H9 (cell line): Measurements from ENCODE around the gene PLEKHG1. TPM values are rescaled to one million over a fixed set of nuclear protein-coding genes. Genes with fewer than 3 reads are reported as not detected.

Experiments used
- DNase-seq: peaks from one replicate; pipeline ENCODE4 v3.0.0-alpha.2; 2017
- H2AFZ ChIP-seq: one replicate; pipeline ENCODE4 v1.6.1; 2013; ENCODE audit warnings: mild to moderate bottlenecking, low read length, control low read depth, moderate library complexity
- H2AK5ac ChIP-seq: 2 replicates; pipeline ENCODE4 v1.6.1; 2013; ENCODE audit warnings: low read length, control low read depth, mixed read lengths; ENCODE audit not compliant: insufficient read length
- H2BK120ac ChIP-seq: one replicate; pipeline ENCODE4 v1.6.1; 2013; ENCODE audit warnings: low read depth, mild to moderate bottlenecking, low read length, control low read depth, inconsistent platforms; ENCODE audit not compliant: poor library complexity, severe bottlenecking
- H2BK12ac ChIP-seq: 2 replicates; pipeline ENCODE4 v1.6.1; 2013; ENCODE audit warnings: low read length, control low read depth, mixed read lengths, low read depth; ENCODE audit not compliant: insufficient read length
- H2BK15ac ChIP-seq: 2 replicates; pipeline ENCODE4 v1.6.1; 2013; ENCODE audit warnings: low read depth, low read length, control low read depth
- H2BK20ac ChIP-seq: one replicate; pipeline ENCODE4 v1.6.1; 2013; ENCODE audit warnings: low read depth, mild to moderate bottlenecking, low read length, control low read depth, inconsistent platforms; ENCODE audit not compliant: poor library complexity, severe bottlenecking
- H2BK5ac ChIP-seq: 2 replicates; pipeline ENCODE4 v1.6.1; 2013; ENCODE audit warnings: low read length, control low read depth, mixed read lengths; ENCODE audit not compliant: insufficient read length
- H3K14ac ChIP-seq: 2 replicates; pipeline ENCODE4 v1.6.1; 2013; ENCODE audit warnings: low read length, control low read depth; ENCODE audit not compliant: insufficient read depth
- H3K18ac ChIP-seq: 2 replicates; pipeline ENCODE4 v1.6.1; 2013; ENCODE audit warnings: low read depth, mild to moderate bottlenecking, mixed read lengths, low read length, control low read depth; ENCODE audit not compliant: insufficient read length
- H3K23ac ChIP-seq: 2 replicates; pipeline ENCODE4 v1.6.1; 2013; ENCODE audit warnings: low read length, control low read depth, mixed read lengths, low read depth; ENCODE audit not compliant: insufficient read length
- H3K23me2 ChIP-seq: 2 replicates; pipeline ENCODE4 v1.6.1; 2013; ENCODE audit warnings: low read depth, mild to moderate bottlenecking, mixed read lengths, low read length, control low read depth; ENCODE audit not compliant: insufficient read length, poor library complexity, severe bottlenecking
- H3K27ac ChIP-seq: 2 replicates; pipeline ENCODE4 v1.5.1; 2013; ENCODE audit warnings: low read length, control low read depth, mixed read lengths, low read depth; ENCODE audit not compliant: insufficient read length
- H3K27me3 ChIP-seq: 2 replicates; pipeline ENCODE4 v1.6.1; 2013; ENCODE audit warnings: low read length, control low read depth, inconsistent platforms; ENCODE audit not compliant: insufficient read depth
- H3K4ac ChIP-seq: 2 replicates; pipeline ENCODE4 v1.6.1; 2013; ENCODE audit warnings: low read depth, mild to moderate bottlenecking, control low read depth, inconsistent platforms, low read length, moderate library complexity
- H3K4me1 ChIP-seq: 2 replicates; pipeline ENCODE4 v1.6.1; 2013; ENCODE audit warnings: low read length, control low read depth, inconsistent platforms; ENCODE audit not compliant: insufficient read depth
- H3K4me2 ChIP-seq: 2 replicates; pipeline ENCODE4 v1.6.1; 2013; ENCODE audit warnings: low read length, control low read depth, mixed read lengths; ENCODE audit not compliant: insufficient read length, insufficient read depth
- H3K56ac ChIP-seq: 2 replicates; pipeline ENCODE4 v1.6.1; 2013; ENCODE audit warnings: low read depth, mild to moderate bottlenecking, mixed read lengths, low read length, control low read depth; ENCODE audit not compliant: insufficient read length
- H3K79me1 ChIP-seq: 2 replicates; pipeline ENCODE4 v1.6.1; 2013; ENCODE audit warnings: low read depth, mild to moderate bottlenecking, moderate library complexity, low read length, control low read depth, inconsistent platforms; ENCODE audit not compliant: insufficient read depth, poor library complexity, severe bottlenecking
- H3K79me2 ChIP-seq: 2 replicates; pipeline ENCODE4 v1.6.1; 2013; ENCODE audit warnings: low read length, control low read depth, inconsistent platforms; ENCODE audit not compliant: insufficient read depth
- H3K9ac ChIP-seq: 2 replicates; pipeline ENCODE4 v1.6.1; 2013; ENCODE audit warnings: low read length, control low read depth, mixed read lengths; ENCODE audit not compliant: insufficient read length; ENCODE audit errors: extremely low read depth
- H3K9me3 ChIP-seq: one replicate; pipeline ENCODE4 v1.6.1; 2013; ENCODE audit warnings: low read depth, low read length, inconsistent platforms; ENCODE audit not compliant: control insufficient read depth
- H3T11ph ChIP-seq: one replicate; pipeline ENCODE4 v1.6.1; 2013; ENCODE audit warnings: mild to moderate bottlenecking, low read length, control low read depth, inconsistent platforms
- H4K20me1 ChIP-seq: one replicate; pipeline ENCODE4 v1.6.1; 2013; ENCODE audit not compliant: control insufficient read depth, insufficient read length, insufficient read depth
- H4K5ac ChIP-seq: 2 replicates; pipeline ENCODE4 v1.6.1; 2013; ENCODE audit warnings: low read depth, mild to moderate bottlenecking, mixed read lengths, low read length, control low read depth; ENCODE audit not compliant: insufficient read length
- H4K8ac ChIP-seq: replicated peaks from 2 replicates; pipeline ENCODE4 v1.6.1; 2013; ENCODE audit warnings: low read length, control low read depth, mixed read lengths, low read depth; ENCODE audit not compliant: insufficient read length
- H4K91ac ChIP-seq: 2 replicates; pipeline ENCODE4 v1.6.1; 2013; ENCODE audit warnings: low read depth, mild to moderate bottlenecking, moderate library complexity, mixed read lengths, low read length, control low read depth; ENCODE audit not compliant: insufficient read length
- H3K27ac Mint-ChIP-seq, 3 experiments: 2 replicates in 2 of 3; 3 replicates in 1 of 3; pipeline ENCODE4 v1.8.0; 2020 to 2021; ENCODE audit warnings: mixed read lengths in 3 of 3, mild to moderate bottlenecking in 1 of 3, moderate library complexity in 1 of 3
- H3K27me3 Mint-ChIP-seq: 2 replicates; pipeline ENCODE4 v1.8.0; 2021; ENCODE audit warnings: low read depth, mild to moderate bottlenecking, moderate library complexity, mixed read lengths
- H3K36me3 Mint-ChIP-seq, 3 experiments: 2 replicates in 2 of 3; 3 replicates in 1 of 3; pipeline ENCODE4 v1.8.0; 2020 to 2021; ENCODE audit warnings: low read depth in 3 of 3, mixed read lengths in 3 of 3; ENCODE audit not compliant: insufficient read depth in 1 of 3
- H3K4me1 Mint-ChIP-seq, 2 experiments: 2 replicates each; pipeline ENCODE4 v1.8.0; 2020; ENCODE audit warnings: mixed read lengths in 2 of 2
- H3K4me3 Mint-ChIP-seq, 2 experiments: 2 replicates in 1 of 2; 3 replicates in 1 of 2; pipeline ENCODE4 v1.8.0; 2020 to 2021; ENCODE audit warnings: mild to moderate bottlenecking in 2 of 2, mixed read lengths in 2 of 2, moderate library complexity in 1 of 2
- H3K9me3 Mint-ChIP-seq, 2 experiments: 2 replicates in 1 of 2; 3 replicates in 1 of 2; pipeline ENCODE4 v1.8.0; 2020; ENCODE audit warnings: mild to moderate bottlenecking in 2 of 2, mixed read lengths in 2 of 2, moderate library complexity in 1 of 2
- WGBS: extraction: QIAGEN DNeasy Blood & Tissue Kit; methylation state at CpG from one replicate; pipeline ENCODE4 v1.1.7; 2013; ENCODE audit warnings: missing lambda C conversion rate, low lambda C conversion rate, mixed read lengths; ENCODE audit not compliant: insufficient read length; ENCODE audit errors: extremely low coverage; 5-methylcytosine and 5-hydroxymethylcytosine counted together
- total RNA-seq: library from RNA; stranded (reverse); gene quantifications from 2 replicates; pipeline ENCODE4 v1.2.1, GENCODE V29; 2021
- TF ChIP-seq, protein P1 (sequence below): fragments of 200-600 bp; sonication (generic); conservative IDR thresholded peaks from 3 replicates; pipeline ENCODE4 v1.8.0; 2021; ENCODE audit warnings: antibody characterized with exemption, mild to moderate bottlenecking

The PLEKHG1 gene
- total RNA-seq, 1 experiment from 2014 or later: 1.0 TPM

DNA sequence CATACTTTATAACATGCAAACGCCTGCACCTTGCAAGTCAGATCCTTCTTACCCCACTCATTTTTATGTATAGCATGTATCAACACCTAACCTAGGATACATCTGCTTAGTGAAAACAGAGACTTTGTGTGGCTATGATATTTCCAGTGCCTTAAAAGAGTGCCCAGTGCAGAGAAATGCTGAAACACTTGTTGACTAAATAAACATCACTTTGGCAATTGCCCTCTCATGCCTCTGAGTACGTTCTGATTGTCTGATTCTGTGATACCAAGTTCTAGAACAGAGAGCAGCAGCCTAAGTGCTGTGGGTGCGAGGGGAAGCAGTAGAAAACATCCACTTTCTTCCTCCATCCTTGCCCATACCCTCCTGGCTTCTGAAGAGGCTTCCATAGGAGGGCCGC is 13.6 kb downstream of the PLEKHG1 start:
- Mint-ChIP-seq H3K27me3 (peaks cover 15% of the 10 kb centered on the region), H3K4me3 (no peak overlapping the region), H3K9me3 (no peaks in the 10 kb centered on the region), H3K27ac (no peak overlapping the region), H3K4me1 (peaks cover 5 to 8% of the 10 kb centered on the region in 2 experiments), H3K36me3 (no peaks in the 10 kb centered on the region)
- H3K23ac ChIP-seq: no peak overlapping the region
- no peak overlapping the region for H2BK20ac ChIP-seq
- no peak overlapping the region for H3K27ac ChIP-seq
- H2AK5ac ChIP-seq: no peak overlapping the region
- H2BK120ac ChIP-seq: no peak overlapping the region
- no peak overlapping the region for H2AFZ ChIP-seq
- H3K56ac ChIP-seq: no peak overlapping the region
- H4K8ac ChIP-seq: peak overlapping the region; percentile 73
- no CpG with 5 or more reads among the region's 4 CpGs for WGBS
- H2BK12ac ChIP-seq: no peak overlapping the region
- no peak for DNase-seq
- no peak overlapping the region for H4K5ac ChIP-seq
- no peaks in the 10 kb centered on the region; the same call in 1 of the 2 replicates for H3K27me3 ChIP-seq
- H3K23me2 ChIP-seq: no peaks in the 10 kb centered on the region
- H3K4me1 ChIP-seq: no peaks in the 10 kb centered on the region
- H3K18ac ChIP-seq: no peak overlapping the region
- no peak overlapping the region for H4K91ac ChIP-seq
- no peak overlapping the region for H3K9ac ChIP-seq
- no peak overlapping the region for H2BK15ac ChIP-seq
- no peaks in the 10 kb centered on the region for H4K20me1 ChIP-seq
- TF ChIP-seq, protein P1, sequence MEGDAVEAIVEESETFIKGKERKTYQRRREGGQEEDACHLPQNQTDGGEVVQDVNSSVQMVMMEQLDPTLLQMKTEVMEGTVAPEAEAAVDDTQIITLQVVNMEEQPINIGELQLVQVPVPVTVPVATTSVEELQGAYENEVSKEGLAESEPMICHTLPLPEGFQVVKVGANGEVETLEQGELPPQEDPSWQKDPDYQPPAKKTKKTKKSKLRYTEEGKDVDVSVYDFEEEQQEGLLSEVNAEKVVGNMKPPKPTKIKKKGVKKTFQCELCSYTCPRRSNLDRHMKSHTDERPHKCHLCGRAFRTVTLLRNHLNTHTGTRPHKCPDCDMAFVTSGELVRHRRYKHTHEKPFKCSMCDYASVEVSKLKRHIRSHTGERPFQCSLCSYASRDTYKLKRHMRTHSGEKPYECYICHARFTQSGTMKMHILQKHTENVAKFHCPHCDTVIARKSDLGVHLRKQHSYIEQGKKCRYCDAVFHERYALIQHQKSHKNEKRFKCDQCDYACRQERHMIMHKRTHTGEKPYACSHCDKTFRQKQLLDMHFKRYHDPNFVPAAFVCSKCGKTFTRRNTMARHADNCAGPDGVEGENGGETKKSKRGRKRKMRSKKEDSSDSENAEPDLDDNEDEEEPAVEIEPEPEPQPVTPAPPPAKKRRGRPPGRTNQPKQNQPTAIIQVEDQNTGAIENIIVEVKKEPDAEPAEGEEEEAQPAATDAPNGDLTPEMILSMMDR: no peak
- H2BK5ac ChIP-seq: no peak overlapping the region
- no peaks in the 10 kb centered on the region for H3K79me2 ChIP-seq
- no peaks in the 10 kb centered on the region for H3K79me1 ChIP-seq
- no peaks in the 10 kb centered on the region for H3K9me3 ChIP-seq
- H3T11ph ChIP-seq: no peak overlapping the region
- no peak overlapping the region for H3K4me2 ChIP-seq
- peak overlapping the region; percentile 75; the same call in 1 of the 2 replicates for H3K14ac ChIP-seq
- H3K4ac ChIP-seq: no peak overlapping the region
